OCI-LY7 (cell line): Measurements from ENCODE around the gene DUOXA2. TPM values are rescaled to one million over a fixed set of nuclear protein-coding genes. Genes with fewer than 3 reads are reported as not detected.
"Not testable (repeated sequence)": the region's sequence is repeated elsewhere in the genome, so short reads cannot be mapped to it uniquely, and the experiment has no call there.

Experiments
- BruUV-seq: library from RNA; stranded (reverse); fragments of 400-500 nt; replicated peaks from 2 replicates; lab custom pipeline; 2021; lab: Mats Ljungman, UMichigan
- CTCF ChIA-PET: fragments of 300-600 bp; sonication (Branson Sonifier 250); formaldehyde crosslinking; loops from one replicate; lab custom pipeline; 2022; ENCODE audit warnings: antibody characterized with exemption; ENCODE audit not compliant: unreplicated experiment; lab: Charles Lee
- POLR2A ChIA-PET: fragments of 300-600 bp; sonication (Branson Sonifier 250); formaldehyde crosslinking; loops from one replicate; lab custom pipeline; 2022; ENCODE audit warnings: antibody characterized with exemption; lab: Charles Lee
- DNase-seq: peaks from one replicate; pipeline ENCODE4 v3.0.0-alpha.2; 2015; ENCODE audit warnings: low spot score
- H2AFZ ChIP-seq: fragments of 200-600 bp; sonication (generic), shearing (Covaris generic); 2 replicates; pipeline ENCODE4 v1.6.1; 2014; ENCODE audit warnings: mild to moderate bottlenecking, antibody characterized with exemption, low read length, moderate library complexity
- H3K27ac ChIP-seq: fragments of 200-600 bp; sonication (generic); 2 replicates; pipeline ENCODE4 v1.5.1; 2014; ENCODE audit warnings: mixed run types, low read depth, mild to moderate bottlenecking, moderate library complexity, low read length, inconsistent platforms; ENCODE audit not compliant: poor library complexity, severe bottlenecking
- H3K36me3 ChIP-seq: fragments of 200-600 bp; sonication (generic); 2 replicates; pipeline ENCODE4 v1.6.1; 2014; ENCODE audit warnings: mild to moderate bottlenecking, antibody characterized with exemption, low read length, moderate library complexity, mixed read lengths; ENCODE audit not compliant: insufficient read depth
- H3K4me1 ChIP-seq: fragments of 200-600 bp; sonication (generic); 2 replicates; pipeline ENCODE4 v1.5.1; 2014; ENCODE audit warnings: mild to moderate bottlenecking, low read length; ENCODE audit not compliant: insufficient read depth, poor library complexity, severe bottlenecking
- H3K4me2 ChIP-seq: fragments of 200-600 bp; sonication (generic); 2 replicates; pipeline ENCODE4 v1.6.1; 2014; ENCODE audit warnings: mild to moderate bottlenecking, low read length
- H3K4me3 ChIP-seq: fragments of 200-600 bp; sonication (generic); 2 replicates; pipeline ENCODE4 v1.5.1; 2014; ENCODE audit warnings: mild to moderate bottlenecking, low read depth, low read length; ENCODE audit not compliant: poor library complexity, severe bottlenecking
- H3K79me2 ChIP-seq: fragments of 200-600 bp; sonication (generic); 2 replicates; pipeline ENCODE4 v1.6.1; 2016; ENCODE audit warnings: low read depth, mild to moderate bottlenecking, low read length, moderate library complexity, mixed read lengths; ENCODE audit not compliant: insufficient read depth
- H3K9me2 ChIP-seq: fragments of 200-600 bp; sonication (generic); 2 replicates; pipeline ENCODE4 v1.6.1; 2016; ENCODE audit warnings: mild to moderate bottlenecking, low read length, mixed read lengths; ENCODE audit not compliant: insufficient read depth
- H3K9me3 ChIP-seq: fragments of 200-600 bp; sonication (generic); 2 replicates; pipeline ENCODE4 v1.6.1; 2014; ENCODE audit warnings: mild to moderate bottlenecking, mixed run types, low read length, mixed read lengths
- H4K20me1 ChIP-seq: fragments of 200-600 bp; sonication (generic); 2 replicates; pipeline ENCODE4 v1.6.1; 2014; ENCODE audit warnings: mild to moderate bottlenecking, antibody characterized with exemption, low read length, moderate library complexity, mixed read lengths; ENCODE audit not compliant: insufficient read depth
- intact Hi-C: fragments of 100-400 bp; cut with micrococcal nuclease; formaldehyde crosslinking; loops from one replicate; pipeline ENCODE4 v1.10.0; 2022; ENCODE audit not compliant: unreplicated experiment
- total RNA-seq, 2 experiments: library from RNA; depleted of rRNA in 1 of 2; stranded (reverse); fragments of >200 nt in 1 of 2; shearing (Covaris generic) in 1 of 2; gene quantifications; 2 replicates each; pipeline ENCODE4 v1.2.3, GENCODE V29; 2014 to 2022

The DUOXA2 gene
- total RNA-seq, 2 experiments from 2014 or later: not detected

DNA sequence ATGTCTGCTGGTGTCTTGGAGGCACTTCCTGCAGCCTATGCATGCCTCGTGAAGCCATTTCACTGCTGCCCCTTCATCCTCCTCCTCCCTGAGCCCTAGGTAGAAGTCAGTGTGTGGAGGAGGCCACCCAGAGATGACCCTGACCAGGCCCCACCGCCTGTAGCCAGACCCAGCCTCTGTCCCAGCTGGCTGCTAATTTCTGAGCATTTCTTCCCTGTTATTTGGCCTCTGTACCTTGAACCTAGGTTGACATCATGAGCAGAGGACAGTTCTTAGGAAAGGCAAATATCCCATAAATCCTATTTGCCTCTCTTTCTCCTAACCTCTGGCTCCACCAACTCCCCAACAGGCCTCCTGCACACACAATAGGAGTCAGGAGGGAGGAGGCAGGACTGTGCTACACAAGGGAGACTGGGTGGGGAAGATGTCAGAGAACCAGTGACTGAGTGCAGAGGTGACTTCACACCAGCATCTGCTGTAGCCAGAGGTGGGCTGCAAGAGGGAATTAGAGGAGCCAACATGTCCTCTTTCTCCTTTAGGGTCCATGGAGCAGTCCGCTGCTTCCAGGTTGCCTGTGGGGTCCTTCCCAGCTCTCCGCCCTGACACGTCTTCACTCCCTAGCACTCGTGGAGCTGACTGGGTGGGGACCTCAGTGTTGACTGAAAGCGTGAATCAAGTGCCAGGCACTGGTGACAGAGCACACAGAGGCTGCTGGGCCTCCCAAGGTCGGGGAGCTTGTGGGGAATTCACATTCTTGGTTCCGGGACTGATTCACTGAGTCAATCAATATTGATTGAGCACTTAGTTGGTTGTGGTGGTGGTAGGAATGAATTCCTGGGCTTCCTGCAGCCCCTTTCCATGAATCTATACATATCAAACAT, 38.4 kb upstream of the DUOXA2 start:
- BruUV-seq, H3K36me3 ChIP-seq, POLR2A ChIA-PET, H3K9me2 ChIP-seq, CTCF ChIA-PET, H3K4me3 ChIP-seq, intact Hi-C loops, H4K20me1 ChIP-seq, DNase-seq, H3K27ac ChIP-seq, H3K4me1 ChIP-seq, H3K79me2 ChIP-seq, H3K9me3 ChIP-seq, H3K4me2 ChIP-seq, H2AFZ ChIP-seq: not testable (repeated sequence)

- DNase-seq, H4K20me1 ChIP-seq, POLR2A ChIA-PET, CTCF ChIA-PET, H3K4me2 ChIP-seq, H3K9me3 ChIP-seq, H2AFZ ChIP-seq, H3K79me2 ChIP-seq, BruUV-seq, intact Hi-C loops, H3K9me2 ChIP-seq, H3K4me3 ChIP-seq, H3K27ac ChIP-seq, H3K4me1 ChIP-seq, H3K36me3 ChIP-seq: not testable (repeated sequence)
Observed at GRCh38 chr15:45077391-45077790, 36.7 kb upstream of the DUOXA2 start.

GRCh38 chr15:45079201-45079600, 34.9 kb upstream of the DUOXA2 start:
- BruUV-seq, POLR2A ChIA-PET, H2AFZ ChIP-seq, H3K4me3 ChIP-seq, DNase-seq, H3K79me2 ChIP-seq, H3K9me3 ChIP-seq, H3K27ac ChIP-seq, H3K4me2 ChIP-seq, H4K20me1 ChIP-seq, CTCF ChIA-PET, H3K9me2 ChIP-seq, intact Hi-C loops, H3K4me1 ChIP-seq, H3K36me3 ChIP-seq: not testable (repeated sequence)

DNA sequence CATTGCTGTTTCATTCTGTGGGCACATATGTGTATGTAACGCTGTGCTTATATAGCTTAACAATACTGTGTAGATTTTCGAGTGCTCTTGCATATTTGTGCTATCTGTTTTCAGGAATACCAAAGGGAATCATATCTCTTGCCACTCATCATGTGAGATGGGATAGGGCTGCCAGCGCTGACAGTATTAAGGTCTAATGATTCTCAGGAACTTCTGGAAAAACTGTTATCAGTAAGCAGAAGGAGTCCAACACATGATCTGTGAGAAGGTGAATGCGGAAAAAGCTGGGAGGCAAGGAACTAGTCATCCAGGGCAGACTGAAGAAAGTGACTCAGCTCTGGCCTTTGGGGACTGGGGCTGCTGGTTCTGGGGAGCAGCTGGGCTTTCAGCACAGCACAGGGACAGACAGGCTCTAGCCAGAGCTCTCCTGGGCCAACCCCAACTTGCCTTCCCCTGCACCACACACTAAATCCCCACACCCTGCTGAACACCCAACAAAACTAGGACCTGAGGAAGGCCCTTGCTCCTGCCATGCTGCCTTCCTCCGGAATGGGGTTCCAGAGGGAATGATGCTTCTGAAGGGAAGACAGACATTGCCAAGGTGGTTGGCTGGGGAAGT, 34.4 kb upstream of the DUOXA2 start:
- H4K20me1 ChIP-seq, H3K79me2 ChIP-seq, H3K27ac ChIP-seq, H3K9me2 ChIP-seq, H2AFZ ChIP-seq, BruUV-seq, CTCF ChIA-PET, H3K9me3 ChIP-seq, POLR2A ChIA-PET, H3K4me1 ChIP-seq, H3K36me3 ChIP-seq, DNase-seq, H3K4me3 ChIP-seq, H3K4me2 ChIP-seq, intact Hi-C loops: not testable (repeated sequence)

GRCh38 chr15:45080593-45080992, 33.5 kb upstream of the DUOXA2 start:
- H3K4me3 ChIP-seq, H3K4me1 ChIP-seq, H3K4me2 ChIP-seq, H3K9me3 ChIP-seq, H3K79me2 ChIP-seq, H3K36me3 ChIP-seq, H4K20me1 ChIP-seq, BruUV-seq, H2AFZ ChIP-seq, intact Hi-C loops, H3K9me2 ChIP-seq, DNase-seq, H3K27ac ChIP-seq: not testable (repeated sequence)
- ChIA-PET CTCF (interaction anchor here (1.1 kb wide), 1 partner anchor 70 kb away, joined by 4 read pairs; no protein-coding TSS in a partner anchor), POLR2A (interaction anchor here (0.9 kb wide), 1 partner anchor 352 kb away, joined by 3 read pairs; no protein-coding TSS in a partner anchor)

GRCh38 chr15:45082412-45082811, 31.7 kb upstream of the DUOXA2 start:
- DNase-seq, intact Hi-C loops, H3K9me2 ChIP-seq, H3K4me2 ChIP-seq, POLR2A ChIA-PET, H3K4me1 ChIP-seq, BruUV-seq, H3K79me2 ChIP-seq, H3K36me3 ChIP-seq, H2AFZ ChIP-seq, H4K20me1 ChIP-seq, H3K9me3 ChIP-seq, H3K4me3 ChIP-seq, CTCF ChIA-PET, H3K27ac ChIP-seq: not testable (repeated sequence)
